NCI-H1417 (cell line): Measurements from ENCODE around the gene FHAD1.

Experiments used
- DNase-seq, 3 experiments: peaks; one replicate each; lab custom pipeline; 2025; lab: John Stamatoyannopoulos, UW

Gene FHAD1

DNA sequence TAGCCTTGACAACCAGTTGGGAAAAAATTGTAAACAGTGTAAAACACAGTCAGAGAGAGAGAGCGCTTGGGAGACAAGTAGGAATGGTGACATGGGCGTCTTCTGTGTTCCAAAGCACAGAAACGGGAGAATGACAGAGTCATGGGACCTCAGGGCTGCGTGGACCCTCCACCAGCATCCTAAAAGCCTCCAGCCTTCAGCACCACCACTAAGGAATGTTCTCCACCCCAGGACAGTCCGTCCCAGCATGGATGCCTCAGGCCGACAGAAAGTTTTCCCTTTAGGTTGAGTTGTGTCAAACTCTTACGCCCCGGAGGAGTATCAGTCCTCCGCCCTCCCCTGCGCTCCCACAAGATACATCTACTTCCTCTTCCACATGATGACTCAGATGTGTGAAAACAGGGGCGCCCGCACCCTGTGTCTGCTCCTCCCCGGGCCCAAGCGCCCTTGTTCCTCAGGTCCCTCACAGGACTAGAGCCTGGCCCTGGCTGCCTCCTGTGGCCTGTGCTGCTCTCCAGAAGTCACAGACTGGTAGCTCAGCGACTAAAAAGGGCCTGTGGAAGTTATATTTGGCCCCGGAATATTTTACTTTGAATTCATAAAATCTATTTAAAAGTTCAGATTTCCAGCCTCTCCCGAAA is 98.8 kb downstream of the FHAD1 start:
- DNase-seq = no peak

DNA sequence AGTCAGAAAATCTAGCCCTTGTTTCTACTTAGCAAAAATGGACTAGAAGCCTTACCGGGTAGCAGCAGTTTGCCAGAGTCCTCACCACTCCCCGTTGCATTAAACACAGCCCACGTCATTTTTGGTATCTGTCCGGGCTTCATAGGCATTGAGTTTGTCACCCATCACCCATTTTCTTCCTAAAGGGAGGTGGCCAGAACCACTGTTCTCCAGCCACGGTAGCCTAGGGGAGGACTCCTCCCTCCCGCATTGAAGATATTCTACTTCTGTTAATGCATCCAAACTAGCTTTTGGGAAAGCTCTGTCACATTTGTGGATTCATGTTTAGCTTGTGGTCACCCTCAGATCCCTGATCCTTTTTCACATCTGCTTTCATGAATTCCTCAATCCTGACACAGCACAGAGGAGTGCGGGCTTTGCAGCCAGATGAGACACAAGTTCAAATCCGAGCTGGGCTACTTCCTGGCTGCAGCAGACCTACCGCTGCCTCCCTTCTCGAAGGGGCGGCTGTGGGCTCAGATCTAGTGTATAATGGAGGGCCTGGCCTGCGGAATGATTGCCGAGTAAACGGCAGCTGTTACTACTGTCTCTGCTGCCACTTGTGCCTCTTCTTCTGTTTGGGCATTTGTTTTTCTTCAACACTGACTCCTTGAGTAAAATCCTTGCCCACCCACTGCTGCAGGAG is 99.5 kb downstream of the FHAD1 start:
- DNase-seq = no peak

GRCh38 chr1:15347182-15347581 is 100.2 kb downstream of the FHAD1 start:
- no peak for DNase-seq

GRCh38 chr1:15348648-15349047 is 101.6 kb downstream of the FHAD1 start:
- DNase-seq = no peak

DNA sequence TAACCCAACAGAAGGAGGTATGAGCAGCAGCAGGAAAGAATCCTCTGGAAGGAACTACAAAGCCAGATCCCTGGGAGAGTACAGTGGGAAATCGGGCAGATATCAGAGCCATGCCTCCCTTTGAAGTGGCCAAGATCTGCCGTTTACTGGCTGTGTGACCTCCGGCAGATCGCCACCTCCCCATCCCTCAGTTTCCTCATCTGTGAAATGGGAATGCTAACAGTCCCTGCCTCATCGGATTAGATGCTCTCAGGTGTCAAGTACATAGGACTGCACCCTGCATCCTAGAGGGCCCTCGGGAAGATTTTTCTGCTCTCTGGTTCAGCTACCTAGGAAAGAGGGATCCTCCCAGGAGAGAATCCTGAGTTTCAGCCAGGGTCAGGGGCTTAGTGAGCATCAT is 102.1 kb downstream of the FHAD1 start:
- DNase-seq = no peak

GRCh38 chr1:15350151-15350550 is 103.1 kb downstream of the FHAD1 start:
- no peak for DNase-seq

DNA sequence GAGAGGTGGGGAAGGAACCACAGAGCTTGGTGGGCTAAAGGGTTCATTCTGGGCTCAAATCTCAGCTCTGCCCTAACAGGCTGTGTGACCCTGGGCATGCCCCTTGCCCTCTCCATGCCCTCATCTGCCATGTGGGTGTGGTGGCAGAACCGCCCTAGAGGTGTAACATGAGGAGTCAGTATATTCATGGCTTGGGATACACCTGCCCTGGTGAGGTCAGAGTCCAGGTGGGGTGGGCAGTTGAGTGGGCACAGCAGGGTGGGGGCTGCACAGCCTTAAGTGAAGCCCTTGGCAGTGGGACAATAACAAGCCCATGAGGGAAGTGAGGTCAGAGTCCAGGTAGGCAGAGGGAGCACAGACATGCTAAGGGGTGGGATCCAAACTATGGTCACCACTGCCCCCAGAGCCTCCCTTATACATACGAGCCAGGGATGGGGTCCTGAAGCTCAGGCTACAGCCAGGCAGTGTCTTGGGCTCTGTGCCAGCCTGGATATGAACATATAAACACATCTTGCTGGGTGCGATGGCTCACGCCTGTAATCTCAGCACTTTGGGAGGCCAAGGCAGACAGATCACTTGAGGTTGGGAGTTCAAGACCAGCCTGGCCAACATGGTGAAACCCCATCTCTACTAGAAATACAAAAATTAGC is 103.7 kb downstream of the FHAD1 start:
- no peak for DNase-seq

- DNase-seq = no peak
These were observed 104.3 kb downstream of the FHAD1 start for GRCh38 chr1:15351310-15351709.

DNA sequence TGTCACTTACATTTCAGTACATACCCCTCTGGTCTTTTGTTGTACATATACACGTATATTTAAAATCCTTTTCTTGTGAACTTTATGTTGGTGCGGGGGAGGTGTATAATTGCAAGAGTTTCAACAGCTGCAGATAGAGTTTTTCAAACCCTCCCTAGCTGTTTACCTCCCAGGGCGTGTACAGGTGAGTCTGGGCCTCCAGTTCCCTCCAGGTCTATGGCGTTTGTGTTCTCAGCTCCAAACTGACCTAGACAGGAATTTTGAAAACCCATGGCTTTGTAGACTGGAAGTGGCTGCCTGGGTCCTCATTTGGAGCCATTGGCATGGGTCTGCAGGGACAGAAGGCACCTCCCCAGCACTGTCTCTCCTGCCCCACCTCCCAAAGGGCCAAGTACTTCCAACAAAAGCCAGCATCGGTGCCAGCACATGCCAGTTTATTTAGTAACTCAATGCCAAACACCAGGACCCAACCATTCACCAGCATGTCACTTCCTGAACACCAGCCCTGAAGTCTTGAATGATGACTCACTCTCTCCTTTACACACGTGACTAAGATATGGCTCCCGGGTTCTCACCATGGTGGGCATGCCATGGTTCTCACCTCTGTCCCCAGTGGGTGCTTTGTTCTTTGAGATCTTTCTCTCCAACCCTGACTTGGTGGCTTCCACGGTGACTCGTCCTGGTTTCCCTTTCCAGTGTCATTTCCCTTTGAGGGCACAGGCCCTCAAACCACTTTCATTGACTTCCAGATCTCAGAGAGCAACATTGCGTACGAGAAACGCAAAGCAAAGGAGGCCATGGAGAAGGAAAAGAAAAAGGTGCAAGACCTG is 105.3 kb downstream of the FHAD1 start:
- DNase-seq = peak in 1 of 3 experiments; percentile 19

DNA sequence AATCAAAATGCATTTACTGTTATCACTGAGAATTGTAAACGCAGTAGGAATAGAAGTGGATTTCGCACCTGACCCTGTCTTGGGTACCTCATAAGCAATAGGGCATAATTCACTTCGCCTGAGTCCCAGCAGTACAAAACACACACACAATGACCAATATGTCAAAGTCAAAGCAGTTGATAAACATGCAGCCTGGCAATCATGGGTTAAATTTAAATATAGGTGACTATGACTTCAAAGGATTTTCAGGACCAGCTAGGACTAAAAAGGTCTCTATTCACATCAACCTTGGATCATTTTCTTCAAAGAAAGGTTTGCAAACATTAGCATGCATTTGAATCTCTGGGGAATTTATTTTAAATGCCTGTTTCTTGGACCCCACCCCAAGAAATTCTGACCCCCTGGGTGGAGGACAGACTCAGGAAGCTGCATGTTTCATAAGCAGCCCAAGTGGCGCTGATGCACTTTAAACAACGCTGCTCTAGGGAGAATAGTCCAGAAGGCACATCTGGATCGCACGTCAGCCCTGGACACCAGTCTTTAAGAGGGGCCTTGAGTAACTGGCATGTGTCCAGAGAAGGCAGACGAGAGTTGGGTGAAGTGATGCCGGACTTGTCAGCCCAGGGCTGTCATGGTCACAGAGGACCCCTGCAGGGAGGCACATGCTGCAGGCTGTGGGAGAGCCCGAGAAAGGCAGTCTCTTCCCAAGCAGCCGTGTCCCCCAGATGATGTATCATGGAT is 107.0 kb downstream of the FHAD1 start:
- DNase-seq = peak; percentile 20 to 92 (median 73)

DNA sequence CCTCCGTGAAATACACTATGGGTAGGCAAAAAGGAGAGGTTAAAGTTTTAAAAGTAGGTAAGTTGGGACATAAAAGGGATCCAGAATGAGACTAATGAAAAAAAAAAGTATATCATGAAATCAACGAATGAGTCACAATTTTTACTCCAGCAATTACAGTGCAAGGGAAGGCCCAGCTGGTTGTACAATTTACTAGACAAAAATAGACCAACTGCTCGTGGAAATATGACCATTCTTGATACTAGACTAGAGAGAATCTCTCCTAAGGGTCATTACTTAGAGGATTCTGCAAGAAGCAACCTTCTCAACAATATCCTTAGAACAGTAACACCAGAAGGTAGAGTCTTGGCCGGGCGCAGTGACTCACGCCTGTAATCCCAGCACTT is 107.5 kb downstream of the FHAD1 start:
- no peak for DNase-seq

DNA sequence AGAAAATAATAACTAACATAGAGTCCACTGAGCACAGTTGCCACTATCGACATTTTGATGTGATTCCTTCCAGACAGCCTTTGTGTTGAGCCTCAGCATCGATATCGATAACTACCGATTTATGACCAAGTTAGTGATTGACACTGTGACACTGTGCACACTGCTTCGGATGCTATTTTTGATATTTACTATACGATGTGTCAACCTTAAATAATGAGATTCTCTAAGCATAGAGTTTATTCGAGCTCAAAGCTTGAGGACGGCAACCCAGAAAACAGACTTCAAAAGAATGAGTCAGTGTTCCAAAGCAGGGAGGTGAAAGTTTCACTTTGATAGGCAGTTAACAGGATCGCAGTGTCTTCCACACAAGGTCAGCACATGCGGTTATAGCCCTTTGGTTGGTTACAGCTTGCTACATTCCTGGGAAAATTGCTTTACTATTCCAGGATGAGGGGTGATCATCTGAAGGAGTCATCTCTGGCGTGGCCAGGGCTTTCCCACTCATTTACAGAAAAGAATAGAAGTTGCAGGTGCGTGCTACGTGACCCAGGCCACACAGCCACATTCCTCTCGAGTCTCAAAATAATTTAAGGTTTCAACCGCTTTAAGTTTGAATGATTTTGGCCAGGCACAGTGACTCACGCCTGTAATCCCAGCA is 109.1 kb downstream of the FHAD1 start:
- no peak for DNase-seq

DNA sequence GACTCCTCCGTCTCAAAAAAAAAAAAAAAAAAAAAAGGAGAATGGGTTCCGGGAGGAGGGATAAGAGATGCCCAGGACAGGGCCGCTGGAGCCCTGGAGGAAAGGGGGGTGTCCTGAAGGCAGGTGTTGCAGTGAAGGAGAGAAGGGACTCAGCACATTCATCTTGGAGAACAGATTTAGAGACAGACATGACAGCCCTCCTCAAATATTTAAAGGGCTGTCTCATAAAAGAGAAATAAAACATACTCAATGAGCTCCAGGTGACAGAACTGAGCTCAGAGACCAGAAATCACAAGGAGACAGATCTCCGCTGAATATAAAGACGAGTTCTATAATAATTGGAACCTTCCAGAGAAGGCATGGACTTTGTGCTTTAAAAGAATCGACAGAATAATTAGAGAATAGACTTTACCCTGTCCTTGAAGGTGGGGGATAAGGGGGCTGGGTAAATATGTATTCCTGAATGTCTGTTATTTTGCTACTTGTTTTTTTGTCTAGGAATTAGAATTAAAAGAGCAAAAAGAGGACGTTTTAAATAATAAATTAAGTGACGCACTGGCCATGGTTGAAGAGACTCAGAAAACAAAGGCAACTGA is 110.7 kb downstream of the FHAD1 start:
- no peak for DNase-seq

GRCh38 chr1:15358565-15359133 is 111.6 kb downstream of the FHAD1 start:
- DNase-seq = no peak

- DNase-seq = no peak
These were observed 113.7 kb downstream of the FHAD1 start for GRCh38 chr1:15360700-15361099.

- DNase-seq = no peak
These were observed 115.2 kb downstream of the FHAD1 start for GRCh38 chr1:15362096-15362736.

GRCh38 chr1:15362737-15363128 is 115.7 kb downstream of the FHAD1 start:
- DNase-seq = no peak

GRCh38 chr1:15364740-15365139 is 117.7 kb downstream of the FHAD1 start:
- DNase-seq = no peak

- DNase-seq = no peak
These were observed 121.9 kb downstream of the FHAD1 start for GRCh38 chr1:15368888-15369287.

- DNase-seq = no peak
These were observed 123.2 kb downstream of the FHAD1 start for GRCh38 chr1:15370268-15370667.
